H1 (cell line): Measurements from ENCODE around the gene NINJ2. TPM values are rescaled to one million over a fixed set of nuclear protein-coding genes. Genes with fewer than 3 reads are reported as not detected.

ENCODE experiments used
- SUZ12 ChIP-seq: fragments of 200-600 bp; sonication (generic); IDR thresholded peaks from 2 replicates; pipeline ENCODE4 v1.6.1; 2012; ENCODE audit warnings: mild to moderate bottlenecking, inconsistent platforms, low read length, moderate library complexity, mixed read lengths
- polyA plus RNA-seq, 7 experiments: library from polyadenylated mRNA; depleted of rRNA in 3 of 7; stranded (reverse) in 5 of 7; unstranded in 2 of 7; fragments of >200 nt in 5 of 7; fragments of 200-250 nt in 2 of 7; gene quantifications; 1 replicate in 5 of 7; 2 replicates in 1 of 7; 4 replicates in 1 of 7; pipeline versions ENCODE4 v1.2.1 to v1.2.3, GENCODE V29; 2011 to 2013; ENCODE audit warnings: missing spikeins in 2 of 7, mixed read lengths in 2 of 7
- total RNA-seq: library from RNA; stranded (reverse); fragmentation: NEBNext Ultra II Directional; extraction: Animal tissue kit (Norgen Biotek cat#: 25700); gene quantifications from 2 replicates; pipeline ENCODE4 v1.2.1, GENCODE V29; 2021

The NINJ2 gene
- total and polyA plus RNA-seq, 2 of the 8 experiments (the other 6 are each of a cell fraction or from before 2014, with no cell fraction given): 1.4 TPM; not detected in 1

DNA sequence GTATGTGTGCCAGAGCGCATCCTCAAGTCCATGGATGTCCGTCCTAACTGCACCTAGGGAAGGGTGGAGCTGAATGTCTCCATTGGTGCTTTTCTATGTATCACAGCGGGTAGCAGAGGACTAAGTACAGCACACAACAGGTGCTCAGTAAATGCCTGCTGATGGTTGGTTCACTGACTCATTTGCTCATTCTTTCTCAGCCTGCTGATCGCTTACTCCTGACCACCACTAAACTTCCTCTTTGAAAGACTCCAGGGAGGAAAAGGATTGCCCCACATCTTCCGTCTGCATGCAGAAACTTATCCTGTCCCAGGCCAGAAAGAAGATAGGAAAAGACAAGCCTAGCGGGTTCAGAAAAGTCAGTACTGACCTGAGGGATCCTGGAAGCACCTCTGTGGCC, 137.2 kb downstream of the NINJ2 start (continued):
- no peak for TF ChIP-seq SUZ12
